ENCODE data around the gene ING5.

DNA sequence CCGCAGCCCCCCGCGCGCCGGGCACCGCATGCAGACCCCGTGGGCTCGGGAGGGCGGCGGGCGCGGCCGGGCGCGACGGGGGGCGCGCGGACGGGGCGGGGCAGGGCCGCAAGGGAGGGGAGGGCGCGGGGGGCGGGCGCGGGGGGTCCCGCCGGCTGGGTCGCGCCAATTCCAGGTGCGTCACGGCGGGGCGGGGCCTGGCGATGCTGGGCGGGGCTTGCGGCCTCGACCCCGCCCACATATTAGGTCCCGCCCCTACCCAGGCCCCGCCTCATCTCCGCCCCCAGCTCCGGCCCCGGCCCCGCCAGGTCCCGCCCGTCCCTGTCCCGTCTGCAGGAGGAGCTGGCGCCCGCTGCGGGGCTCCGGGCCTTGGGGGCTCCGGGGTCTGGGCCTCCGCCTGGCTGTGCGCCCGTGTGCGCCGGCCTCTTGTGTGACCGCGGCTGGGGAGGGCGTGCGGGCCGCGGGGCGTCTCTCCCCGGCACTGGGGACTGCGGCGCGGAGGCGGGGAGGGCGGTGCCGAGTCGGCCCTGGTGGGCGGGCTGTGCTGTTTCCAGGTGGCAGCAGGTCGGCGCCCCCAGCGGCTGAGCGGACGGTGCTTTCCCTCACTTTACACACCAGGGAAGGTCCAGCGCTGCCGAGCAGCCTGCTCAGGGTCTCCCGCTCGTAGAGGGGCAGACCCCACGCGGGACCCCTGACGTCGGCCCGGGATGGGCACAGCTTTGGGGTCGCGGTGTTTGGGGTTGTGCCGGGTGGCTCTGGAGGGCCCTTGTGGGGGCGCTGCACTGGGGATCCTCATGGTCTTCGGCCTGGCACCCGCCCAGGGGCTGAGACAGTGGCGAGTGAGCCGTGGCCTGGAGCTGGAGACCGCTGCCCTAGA, 554 bp downstream of the ING5 start:
- TF ChIP-seq, protein P1, sequence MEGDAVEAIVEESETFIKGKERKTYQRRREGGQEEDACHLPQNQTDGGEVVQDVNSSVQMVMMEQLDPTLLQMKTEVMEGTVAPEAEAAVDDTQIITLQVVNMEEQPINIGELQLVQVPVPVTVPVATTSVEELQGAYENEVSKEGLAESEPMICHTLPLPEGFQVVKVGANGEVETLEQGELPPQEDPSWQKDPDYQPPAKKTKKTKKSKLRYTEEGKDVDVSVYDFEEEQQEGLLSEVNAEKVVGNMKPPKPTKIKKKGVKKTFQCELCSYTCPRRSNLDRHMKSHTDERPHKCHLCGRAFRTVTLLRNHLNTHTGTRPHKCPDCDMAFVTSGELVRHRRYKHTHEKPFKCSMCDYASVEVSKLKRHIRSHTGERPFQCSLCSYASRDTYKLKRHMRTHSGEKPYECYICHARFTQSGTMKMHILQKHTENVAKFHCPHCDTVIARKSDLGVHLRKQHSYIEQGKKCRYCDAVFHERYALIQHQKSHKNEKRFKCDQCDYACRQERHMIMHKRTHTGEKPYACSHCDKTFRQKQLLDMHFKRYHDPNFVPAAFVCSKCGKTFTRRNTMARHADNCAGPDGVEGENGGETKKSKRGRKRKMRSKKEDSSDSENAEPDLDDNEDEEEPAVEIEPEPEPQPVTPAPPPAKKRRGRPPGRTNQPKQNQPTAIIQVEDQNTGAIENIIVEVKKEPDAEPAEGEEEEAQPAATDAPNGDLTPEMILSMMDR (IDR thresholded peaks at IDR 0.05; ENCODE audit: low read depth, low read length), result peak; percentile 50
- TF ChIP-seq EZH2phosphoT487 (IDR thresholded peaks at IDR 0.05; ENCODE audit: low read depth), result no peak

All from OCI-LY3 (cell line).